ENCODE results near the gene NTRK2.

- TF ChIP-seq CTCF (IDR thresholded peaks at IDR 0.05; ENCODE audit: low read depth, low read length, poor library complexity, severe bottlenecking): no peak
- TF ChIP-seq EZH2phosphoT487 (IDR thresholded peaks at IDR 0.05; ENCODE audit: borderline replicate concordance, low read length): no peak
Measured at GRCh38 chr9:84900421-84900820, 230.9 kb downstream of the NTRK2 start.
